Fibroblast of pulmonary artery (primary cell): ENCODE measurements around the gene KCNMA1.
"Not testable (repeated sequence)": the region's sequence is repeated elsewhere in the genome, so short reads cannot be mapped to it uniquely, and the experiment has no call there.

ENCODE experiments used
- DNase-seq: peaks from one replicate; pipeline ENCODE4 v3.0.0-alpha.2; 2010; ENCODE audit warnings: low read depth
- H3K4me3 ChIP-seq: replicated peaks from 2 replicates; pipeline ENCODE4 v1.5.1; 2011; ENCODE audit warnings: low read depth, mild to moderate bottlenecking, control low read depth, low read length, moderate library complexity
- TF ChIP-seq, protein P1 (sequence below): IDR thresholded peaks from 2 replicates; pipeline ENCODE4 v1.5.1; 2011; ENCODE audit warnings: mild to moderate bottlenecking, control low read depth, low read length, inconsistent platforms; ENCODE audit errors: missing control alignments

Gene KCNMA1

DNA sequence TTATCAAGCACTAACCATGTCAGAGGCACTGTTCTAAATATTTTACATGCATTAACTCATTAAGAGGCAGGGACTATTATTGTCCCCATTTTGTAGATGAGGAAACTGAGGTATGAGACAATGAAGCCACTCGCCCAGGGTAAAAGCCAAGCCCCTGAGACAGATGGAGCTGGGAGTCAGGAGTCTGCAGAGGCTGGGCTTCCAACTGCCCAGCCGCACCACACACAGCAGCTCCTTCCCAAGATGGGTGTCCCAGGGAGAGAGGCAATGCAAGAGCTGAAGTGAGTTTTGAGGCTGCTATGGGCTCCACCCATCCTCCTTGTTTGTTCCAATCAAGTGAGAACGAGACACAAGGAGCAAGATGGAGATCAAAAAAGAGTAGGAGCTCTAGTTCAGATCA, 244.2 kb downstream of the KCNMA1 start:
- no peak for DNase-seq
- TF ChIP-seq, protein P1, sequence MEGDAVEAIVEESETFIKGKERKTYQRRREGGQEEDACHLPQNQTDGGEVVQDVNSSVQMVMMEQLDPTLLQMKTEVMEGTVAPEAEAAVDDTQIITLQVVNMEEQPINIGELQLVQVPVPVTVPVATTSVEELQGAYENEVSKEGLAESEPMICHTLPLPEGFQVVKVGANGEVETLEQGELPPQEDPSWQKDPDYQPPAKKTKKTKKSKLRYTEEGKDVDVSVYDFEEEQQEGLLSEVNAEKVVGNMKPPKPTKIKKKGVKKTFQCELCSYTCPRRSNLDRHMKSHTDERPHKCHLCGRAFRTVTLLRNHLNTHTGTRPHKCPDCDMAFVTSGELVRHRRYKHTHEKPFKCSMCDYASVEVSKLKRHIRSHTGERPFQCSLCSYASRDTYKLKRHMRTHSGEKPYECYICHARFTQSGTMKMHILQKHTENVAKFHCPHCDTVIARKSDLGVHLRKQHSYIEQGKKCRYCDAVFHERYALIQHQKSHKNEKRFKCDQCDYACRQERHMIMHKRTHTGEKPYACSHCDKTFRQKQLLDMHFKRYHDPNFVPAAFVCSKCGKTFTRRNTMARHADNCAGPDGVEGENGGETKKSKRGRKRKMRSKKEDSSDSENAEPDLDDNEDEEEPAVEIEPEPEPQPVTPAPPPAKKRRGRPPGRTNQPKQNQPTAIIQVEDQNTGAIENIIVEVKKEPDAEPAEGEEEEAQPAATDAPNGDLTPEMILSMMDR: no peak
- H3K4me3 ChIP-seq: no peak overlapping the region

DNA sequence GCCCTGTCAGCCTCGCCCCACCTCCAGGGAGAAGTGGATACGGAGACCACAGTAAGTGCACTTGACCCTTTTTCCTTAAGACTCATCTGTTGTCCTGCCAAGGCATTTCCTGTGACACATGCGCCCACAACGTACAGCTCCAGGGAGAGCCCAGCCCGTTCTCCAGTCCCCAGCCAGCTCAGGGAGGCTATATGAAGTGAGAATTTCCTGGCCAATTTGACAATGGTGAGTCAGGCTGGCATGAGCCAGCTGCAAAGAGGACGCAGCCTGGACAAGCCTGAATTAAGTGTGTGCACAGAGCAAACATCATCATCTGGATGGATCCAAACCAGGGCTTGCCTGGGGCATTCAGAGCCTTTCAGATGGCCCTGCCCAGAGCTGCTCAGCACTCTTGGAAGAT, 244.8 kb downstream of the KCNMA1 start:
- peak; percentile 93 for DNase-seq
- TF ChIP-seq, protein P1: no peak

DNA sequence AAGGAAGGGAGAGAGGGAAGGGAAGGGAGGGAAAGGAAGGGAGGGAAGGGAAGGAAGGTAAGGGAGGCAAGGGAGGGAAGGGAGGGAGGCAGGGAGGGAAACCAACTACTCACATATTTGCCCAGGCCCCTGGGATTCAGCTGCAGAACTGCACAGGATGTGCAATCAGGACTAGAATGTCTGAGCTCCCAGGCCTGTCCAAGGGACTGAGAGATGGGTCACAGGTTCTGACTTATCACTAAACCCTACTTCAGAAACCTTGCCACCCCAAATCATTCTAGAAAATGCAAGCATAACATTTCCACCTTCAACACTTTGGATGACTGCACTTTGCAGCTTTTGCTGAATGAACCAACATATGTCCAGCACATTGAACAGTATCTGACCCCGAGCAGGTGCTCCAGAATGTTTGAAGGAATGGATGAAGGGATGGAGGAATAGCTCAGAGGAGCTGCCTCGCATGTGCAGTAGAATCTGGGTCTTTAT, 245.3 kb downstream of the KCNMA1 start:
- peak; percentile 66 for DNase-seq
- no peak overlapping the region for H3K4me3 ChIP-seq
- TF ChIP-seq, protein P1: no peak

More for the DNA sequence above, 244.8 kb downstream of the KCNMA1 start:
- H3K4me3 ChIP-seq: no peak overlapping the region

DNA sequence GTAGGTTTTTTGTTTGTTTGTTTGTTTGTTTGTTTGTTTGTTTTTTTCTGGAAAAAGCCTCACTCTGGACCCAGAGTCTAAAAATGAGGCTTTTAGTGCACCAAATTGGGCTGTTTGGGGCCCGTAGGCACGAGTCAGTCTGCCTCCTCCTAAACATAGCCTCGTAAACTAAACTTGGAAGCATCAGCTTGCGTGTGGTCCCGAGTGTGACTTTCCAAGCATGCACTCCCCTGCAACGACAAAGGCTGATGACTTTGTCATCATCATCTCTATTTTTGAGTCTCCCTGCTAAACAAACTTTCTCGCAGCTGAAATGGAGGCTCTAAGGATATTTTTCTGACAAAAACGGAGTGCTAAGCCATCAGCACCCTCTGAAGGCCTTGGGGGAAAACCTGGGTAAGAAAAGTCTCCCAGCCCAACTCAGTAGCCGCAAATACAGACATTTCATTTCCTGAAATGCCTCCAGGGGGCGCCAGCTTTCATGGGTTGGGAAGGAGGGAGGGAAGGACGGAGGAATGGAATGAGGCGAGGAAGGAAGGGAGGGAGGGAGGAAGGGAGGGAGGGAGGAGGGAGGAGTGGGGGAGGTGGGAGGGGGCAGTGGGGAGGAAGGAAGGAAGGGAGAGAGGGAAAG, 245.9 kb downstream of the KCNMA1 start:
- H3K4me3 ChIP-seq: no peak overlapping the region
- peak; percentile 88 for DNase-seq
- TF ChIP-seq, protein P1: peak; percentile 71

DNA sequence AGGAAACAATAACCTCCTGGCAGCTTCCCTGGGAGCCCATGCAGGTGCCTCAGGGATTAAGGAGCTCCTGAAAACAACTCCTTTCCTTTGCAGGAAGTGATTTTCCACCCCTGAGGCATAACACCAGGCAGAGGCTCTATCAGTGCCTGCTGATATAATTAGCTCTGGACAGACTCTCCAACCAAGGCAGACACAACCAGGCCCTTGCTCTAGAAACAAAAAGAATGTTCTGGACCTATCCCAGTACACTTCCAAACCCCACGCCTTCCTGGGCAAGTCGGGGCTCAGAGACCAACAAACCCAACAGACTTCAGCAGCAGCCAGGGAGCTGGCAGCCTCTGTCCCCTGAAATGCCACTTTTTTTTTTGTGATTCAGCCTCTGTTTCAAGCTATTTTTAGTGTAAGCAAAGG, 247.1 kb downstream of the KCNMA1 start:
- no peak for DNase-seq
- TF ChIP-seq, protein P1: no peak
- H3K4me3 ChIP-seq: no peak overlapping the region

DNA sequence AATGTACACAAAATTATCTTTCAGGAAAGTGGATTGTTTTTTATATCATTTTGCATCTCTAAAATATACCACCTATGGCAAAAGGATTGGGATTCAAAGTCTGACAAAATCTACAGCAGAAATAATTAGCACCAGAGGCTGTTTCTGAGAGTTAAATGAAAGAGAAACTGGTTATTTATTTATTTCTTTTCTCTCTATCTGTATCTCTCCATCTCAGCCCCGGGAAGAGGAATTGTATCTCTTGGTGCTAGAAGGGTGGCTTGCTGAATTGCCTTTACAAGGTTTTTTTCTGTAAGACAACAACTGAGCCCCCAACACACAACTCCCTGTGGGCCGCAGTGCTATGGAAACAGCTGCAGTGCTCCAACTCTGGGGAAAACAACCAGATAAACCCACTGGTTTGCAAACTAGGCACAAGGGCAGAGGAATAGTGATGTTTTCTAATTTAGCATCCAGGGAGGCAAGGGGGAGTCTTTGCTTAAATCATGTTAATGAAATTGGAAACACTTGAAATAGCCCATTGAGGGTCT, 249.0 kb downstream of the KCNMA1 start:
- DNase-seq: no peak
- H3K4me3 ChIP-seq: no peak overlapping the region
- TF ChIP-seq, protein P1: no peak

DNA sequence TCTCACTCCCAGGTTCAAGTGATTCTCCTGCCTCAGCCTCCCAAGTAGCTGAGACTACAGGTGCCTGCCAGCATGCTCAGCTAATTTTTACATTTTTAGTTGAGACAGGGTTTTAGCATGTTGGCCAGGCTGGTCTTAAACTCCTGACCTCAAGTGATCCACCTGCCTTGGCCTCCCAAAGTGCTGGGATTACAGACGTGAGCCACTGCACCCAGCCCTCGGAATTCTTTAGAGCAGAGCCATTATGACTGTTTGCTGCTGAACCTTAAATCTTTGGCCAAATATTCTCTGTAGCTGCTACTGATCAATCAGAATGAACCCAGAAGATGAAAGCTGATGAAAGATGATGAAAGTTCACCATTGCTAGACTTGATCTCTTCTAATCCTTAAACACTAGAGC, 249.9 kb downstream of the KCNMA1 start:
- H3K4me3 ChIP-seq, DNase-seq: not testable (repeated sequence)
